H1 (cell line): Measurements from ENCODE around the gene PTGDR2. TPM values are rescaled to one million over a fixed set of nuclear protein-coding genes. Genes with fewer than 3 reads are reported as not detected.

Experiments
- MAFK ChIP-seq: IDR thresholded peaks from 2 replicates; pipeline ENCODE4 v1.6.1; 2012; ENCODE audit warnings: low read depth, mild to moderate bottlenecking, improper control_type of control experiment, low read length
- POLR2AphosphoS5 ChIP-seq: IDR thresholded peaks from 2 replicates; pipeline ENCODE4 v1.6.1; 2011; ENCODE audit warnings: low read depth, low read length
- polyA plus RNA-seq, 7 experiments: library from polyadenylated mRNA; depleted of rRNA in 3 of 7; stranded (reverse) in 5 of 7; unstranded in 2 of 7; fragments of >200 nt in 5 of 7; fragments of 200-250 nt in 2 of 7; gene quantifications; 1 replicate in 5 of 7; 2 replicates in 1 of 7; 4 replicates in 1 of 7; pipeline versions ENCODE4 v1.2.1 to v1.2.3, GENCODE V29; 2011 to 2013; ENCODE audit warnings: missing spikeins in 2 of 7, mixed read lengths in 2 of 7
- total RNA-seq: library from RNA; stranded (reverse); fragmentation: NEBNext Ultra II Directional; extraction: Animal tissue kit (Norgen Biotek cat#: 25700); gene quantifications from 2 replicates; pipeline ENCODE4 v1.2.1, GENCODE V29; 2021

Gene PTGDR2
- total and polyA plus RNA-seq, 2 of the 8 experiments (the other 6 are each of a cell fraction or from before 2014, with no cell fraction given) = 0.20 TPM; not detected in 1

DNA sequence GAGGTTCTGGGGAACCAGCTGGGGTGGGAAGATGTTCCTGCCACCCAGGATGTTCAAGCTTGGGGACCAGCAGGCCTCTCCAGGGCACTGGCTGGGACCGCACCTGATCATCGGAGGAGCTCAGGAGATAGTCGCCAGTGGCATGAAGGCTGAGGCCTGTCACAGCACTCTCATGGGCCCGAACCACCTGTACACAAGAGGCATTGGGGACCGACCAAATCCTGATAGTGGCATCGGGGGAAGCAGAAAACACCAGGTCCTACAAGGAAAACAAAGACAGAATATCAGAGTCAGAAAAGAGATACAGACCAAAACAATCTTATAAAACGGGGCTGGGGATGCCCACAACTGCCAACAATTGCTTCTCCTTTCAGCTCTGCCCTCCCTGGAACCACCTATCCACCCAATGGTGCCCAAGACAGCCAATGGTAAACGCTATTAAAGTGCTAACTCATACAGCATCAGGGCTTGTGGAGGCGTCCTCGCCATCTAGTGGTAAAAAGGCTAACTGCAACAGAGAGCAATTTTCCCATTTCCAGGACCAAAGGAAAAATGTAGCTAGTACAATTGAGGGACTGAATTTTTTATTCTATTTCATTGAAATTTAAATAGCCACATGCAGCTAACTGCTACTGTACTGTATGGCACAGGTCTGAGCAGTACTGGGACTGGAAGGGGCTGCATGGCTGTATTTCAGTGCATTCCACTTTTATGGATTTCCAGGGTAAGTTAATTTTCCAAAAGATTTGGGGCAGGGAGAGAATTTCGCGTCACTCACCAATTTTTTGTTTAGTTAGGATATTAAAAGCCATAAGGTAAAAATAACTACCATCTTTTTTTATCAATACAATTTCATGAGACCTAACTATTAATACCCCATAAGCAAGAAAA lies 43.5 kb upstream of the PTGDR2 start (continued):
- peak; percentile 48; the same call in 1 of the 2 replicates for TF ChIP-seq POLR2AphosphoS5
- TF ChIP-seq MAFK = peak; percentile 82
